GM12878 (cell line): ENCODE data around the gene ARHGAP26.

Experiments used
- CTCF ChIP-seq, 3 experiments: IDR thresholded peaks in 2 of 3; conservative IDR thresholded peaks in 1 of 3; 2 replicates each; pipeline ENCODE4 v1.5.1; 2011; ENCODE audit warnings: low read depth in 3 of 3, low read length in 3 of 3, mild to moderate bottlenecking in 3 of 3, control low read depth in 2 of 3, moderate library complexity in 2 of 3, inconsistent platforms in 1 of 3, mixed read lengths in 1 of 3; ENCODE audit not compliant: control insufficient read depth in 2 of 3, insufficient read depth in 1 of 3; ENCODE audit errors: extremely low read depth in 1 of 3
- ESRRA ChIP-seq: IDR thresholded peaks from 2 replicates; pipeline ENCODE4 v1.6.1; 2012; ENCODE audit warnings: mild to moderate bottlenecking, low read length, improper control_type of control experiment
- HDGF ChIP-seq: fragments of 450-650 bp; IDR thresholded peaks from 2 replicates; pipeline ENCODE4 v1.6.1; 2016; ENCODE audit warnings: antibody characterized with exemption
- MAX ChIP-seq: IDR thresholded peaks from 2 replicates; pipeline ENCODE4 v1.6.1; 2012; ENCODE audit warnings: low read depth, low read length, improper control_type of control experiment
- POLR2A ChIP-seq: IDR thresholded peaks from 2 replicates; pipeline ENCODE4 v1.6.1; 2011; ENCODE audit warnings: low read depth, mild to moderate bottlenecking, low read length
- POLR2AphosphoS5 ChIP-seq: IDR thresholded peaks from 2 replicates; pipeline ENCODE4 v1.6.1; 2011; ENCODE audit warnings: mild to moderate bottlenecking, low read length, inconsistent platforms
- RAD21 ChIP-seq: IDR thresholded peaks from 2 replicates; pipeline ENCODE4 v1.6.1; 2011; ENCODE audit warnings: mild to moderate bottlenecking, low read depth, low read length, moderate library complexity; ENCODE audit not compliant: insufficient read depth
- SIN3A ChIP-seq: IDR thresholded peaks from 2 replicates; pipeline ENCODE4 v1.6.1; 2012; ENCODE audit warnings: low read depth, low read length, improper control_type of control experiment
- TARDBP ChIP-seq: IDR thresholded peaks from 2 replicates; pipeline ENCODE4 v1.6.1; 2016; ENCODE audit warnings: borderline replicate concordance
- TCF7 ChIP-seq: IDR thresholded peaks from 2 replicates; pipeline ENCODE4 v1.6.1; 2014; ENCODE audit warnings: antibody characterized with exemption, borderline replicate concordance
- YBX1 ChIP-seq: fragments of 450-650 bp; IDR thresholded peaks from 2 replicates; pipeline ENCODE4 v1.6.1; 2016; ENCODE audit warnings: antibody characterized with exemption
- ZBTB11 ChIP-seq: fragments of 450-650 bp; formaldehyde crosslinking; IDR thresholded peaks from 2 replicates; pipeline ENCODE4 v1.5.0; 2022; ENCODE audit warnings: mild to moderate bottlenecking, missing genetic modification characterization
- ZNF592 ChIP-seq: fragments of 450-650 bp; IDR thresholded peaks from 2 replicates; pipeline ENCODE4 v1.6.1; 2017; ENCODE audit warnings: mild to moderate bottlenecking, moderate library complexity
- ZNF622 ChIP-seq: fragments of 450-650 bp; IDR thresholded peaks from 2 replicates; pipeline ENCODE4 v1.6.1; 2017; ENCODE audit warnings: mild to moderate bottlenecking, inconsistent platforms

GRCh38 chr5:143151056-143151700 is 381.0 kb downstream of the ARHGAP26 start:
- TF ChIP-seq POLR2AphosphoS5: no peak
- TF ChIP-seq ESRRA: no peak
- no peak for TF ChIP-seq HDGF
- no peak for TF ChIP-seq ZNF622
- TF ChIP-seq TARDBP: no peak
- no peak for TF ChIP-seq RAD21
- no peak for TF ChIP-seq SIN3A
- no peak for TF ChIP-seq CTCF (IDR thresholded peaks at IDR 0.05 in 2 of 3, conservative IDR thresholded peaks at IDR 0.05 in 1 of 3; ENCODE audit: control insufficient read depth in 2 of 3, extremely low read depth in 1 of 3, insufficient read depth in 1 of 3, low read depth in 3 of 3, low read length in 3 of 3)
- no peak for TF ChIP-seq POLR2A
- no peak for TF ChIP-seq ZNF592
- no peak for TF ChIP-seq YBX1
- TF ChIP-seq ZBTB11 (CRISPR knock-in tag): no peak
- no peak for TF ChIP-seq MAX
- no peak for TF ChIP-seq TCF7
